ENCODE data around the gene DGKD. TPM values are rescaled to one million over a fixed set of nuclear protein-coding genes. Genes with fewer than 3 reads are reported as not detected.

DGKD gene
- total RNA-seq, 2 experiments from 2014 or later, result 147 to 156 TPM

GRCh38 chr2:233343171-233343705 is 11.1 kb upstream of the DGKD start:
- H3K4me3 Mint-ChIP-seq, result no peak overlapping the region
- H3K36me3 ChIP-seq (ENCODE audit: insufficient read depth, low read length), result no peaks in the 10 kb centered on the region
- no peak for TF ChIP-seq CTCF (IDR thresholded peaks at IDR 0.05)
- peaks cover 14% of the 10 kb centered on the region for H3K4me1 Mint-ChIP-seq (ENCODE audit: low read depth)
- no peaks in the 10 kb centered on the region for H3K27me3 Mint-ChIP-seq
- no peak overlapping the region for H3K27ac ChIP-seq (ENCODE audit: low read depth in 1 of 2, low read length in 2 of 2)
- H3K4me3 ChIP-seq (ENCODE audit: low read length), result no peak overlapping the region
- POLR2A ChIA-PET, result interaction anchor here (3.5 kb wide), 1 partner anchor 11 kb away, joined by 13 read pairs; no protein-coding TSS in a partner anchor
- no peaks in the 10 kb centered on the region for H3K36me3 Mint-ChIP-seq (ENCODE audit: low read depth)
- ATAC-seq (ENCODE audit: poor library complexity) (no peak), DNase-seq (no peak)
- intact Hi-C loops (cut with DNase I, micrococcal nuclease), result no loop called here
- H3K27ac Mint-ChIP-seq, result no peak overlapping the region
- H3K9me3 Mint-ChIP-seq, result no peaks in the 10 kb centered on the region
- H3K4me1 ChIP-seq (ENCODE audit: insufficient read depth, low read length), result no peaks in the 10 kb centered on the region
- no peaks in the 10 kb centered on the region for H3K27me3 ChIP-seq (ENCODE audit: control insufficient read depth in 1 of 2, insufficient read depth in 2 of 2, low read length in 2 of 2)
- no peaks in the 10 kb centered on the region for H3K9me3 ChIP-seq (ENCODE audit: control insufficient read depth in 1 of 2, insufficient read depth in 1 of 2, low read length in 2 of 2)
- CTCF ChIA-PET, result no interaction called here

GRCh38 chr2:233346376-233346775 is 7.9 kb upstream of the DGKD start:
- Histone ChIP-seq H3K4me1 (ENCODE audit: insufficient read depth, low read length) (peaks cover 15% of the 10 kb centered on the region), H3K9me3 (ENCODE audit: control insufficient read depth in 1 of 2, insufficient read depth in 1 of 2, low read length in 2 of 2) (no peaks in the 10 kb centered on the region), H3K27ac (ENCODE audit: low read depth in 1 of 2, low read length in 2 of 2) (no peak overlapping the region), H3K27me3 (ENCODE audit: control insufficient read depth in 1 of 2, insufficient read depth in 2 of 2, low read length in 2 of 2) (no peaks in the 10 kb centered on the region), H3K36me3 (ENCODE audit: insufficient read depth, low read length) (no peaks in the 10 kb centered on the region), H3K4me3 (ENCODE audit: low read length) (no peak overlapping the region)
- H3K4me3 Mint-ChIP-seq, result no peak overlapping the region
- no peak for DNase-seq
- no peak overlapping the region for H3K27ac Mint-ChIP-seq
- CTCF ChIA-PET, result no interaction called here
- H3K4me1 Mint-ChIP-seq (ENCODE audit: low read depth), result peaks cover 36% of the 10 kb centered on the region
- no peak for ATAC-seq (ENCODE audit: poor library complexity)
- POLR2A ChIA-PET, result no interaction called here
- H3K36me3 Mint-ChIP-seq (ENCODE audit: low read depth), result no peaks in the 10 kb centered on the region
- H3K9me3 Mint-ChIP-seq, result no peaks in the 10 kb centered on the region
- no peak for TF ChIP-seq CTCF (IDR thresholded peaks at IDR 0.05)
- intact Hi-C loops (cut with DNase I, micrococcal nuclease), result no loop called here
- H3K27me3 Mint-ChIP-seq, result no peaks in the 10 kb centered on the region

- no peak for DNase-seq
- no peaks in the 10 kb centered on the region for H3K27me3 Mint-ChIP-seq
- POLR2A ChIA-PET, result no interaction called here
- no peaks in the 10 kb centered on the region for H3K27me3 ChIP-seq (ENCODE audit: control insufficient read depth in 1 of 2, insufficient read depth in 2 of 2, low read length in 2 of 2)
- H3K36me3 ChIP-seq (ENCODE audit: insufficient read depth, low read length), result no peaks in the 10 kb centered on the region
- H3K4me1 Mint-ChIP-seq (ENCODE audit: low read depth), result peaks cover 36% of the 10 kb centered on the region
- intact Hi-C loops (cut with DNase I, micrococcal nuclease), result no loop called here
- no peak for TF ChIP-seq CTCF (IDR thresholded peaks at IDR 0.05)
- CTCF ChIA-PET, result no interaction called here
- ATAC-seq (ENCODE audit: poor library complexity), result no peak
- H3K9me3 ChIP-seq (ENCODE audit: control insufficient read depth in 1 of 2, insufficient read depth in 1 of 2, low read length in 2 of 2), result no peaks in the 10 kb centered on the region
- H3K27ac ChIP-seq (ENCODE audit: low read depth in 1 of 2, low read length in 2 of 2), result no peak overlapping the region
- H3K4me3 ChIP-seq (ENCODE audit: low read length), result no peak overlapping the region
- no peaks in the 10 kb centered on the region for H3K36me3 Mint-ChIP-seq (ENCODE audit: low read depth)
- no peak overlapping the region for H3K27ac Mint-ChIP-seq
- H3K4me3 Mint-ChIP-seq, result no peak overlapping the region
- peaks cover 15% of the 10 kb centered on the region for H3K4me1 ChIP-seq (ENCODE audit: insufficient read depth, low read length)
- H3K9me3 Mint-ChIP-seq, result no peaks in the 10 kb centered on the region
These were observed 7.4 kb upstream of the DGKD start for GRCh38 chr2:233346930-233347329.

Data from CD4-positive, alpha-beta T cell (primary cell).